Kidney (tissue), 14 donors: ENCODE data around the gene FAM20A. TPM values are rescaled to one million over a fixed set of nuclear protein-coding genes. Genes with fewer than 3 reads are reported as not detected.
A peak's percentile ranks its signal among the peaks of the same experiment; 100 is the strongest.

ENCODE experiments used
- DNase-seq, 5 donors: peaks; one replicate each; pipeline ENCODE4 v3.0.0-alpha.2; 2013 to 2020
- FAIRE-seq: peaks from 2 replicates; lab custom pipeline; 2012; peaks lifted over from hg19 to GRCh38; lab: Jason Lieb, UNC
- H3K27ac ChIP-seq, 2 donors: one replicate each; pipeline ENCODE4 v1.7.0; 2013; ENCODE audit warnings: low read depth in 2 of 2, low read length in 2 of 2, inconsistent platforms in 1 of 2
- H3K27me3 ChIP-seq: one replicate; pipeline ENCODE4 v1.7.1; 2013; ENCODE audit warnings: low read length, inconsistent platforms; ENCODE audit not compliant: control insufficient read depth, insufficient read depth
- H3K36me3 ChIP-seq, 3 donors: one replicate each; pipeline versions ENCODE4 v1.7.0 to v1.7.1; 2013; ENCODE audit warnings: low read length in 3 of 3, control low read depth in 1 of 3, inconsistent platforms in 1 of 3; ENCODE audit not compliant: insufficient read depth in 3 of 3, control insufficient read depth in 2 of 3
- H3K4me1 ChIP-seq, 3 donors: one replicate each; pipeline versions ENCODE4 v1.7.0 to v1.7.1; 2013; ENCODE audit warnings: low read length in 3 of 3, inconsistent platforms in 1 of 3, low read depth in 1 of 3; ENCODE audit not compliant: control insufficient read depth in 2 of 3, insufficient read depth in 2 of 3
- H3K4me3 ChIP-seq, 3 donors: one replicate each; pipeline versions ENCODE4 v1.7.0 to v1.8.1; 2013; ENCODE audit warnings: low read length in 3 of 3, control low read depth in 1 of 3, inconsistent platforms in 1 of 3
- H3K9ac ChIP-seq, 3 donors: one replicate each; pipeline versions ENCODE4 v1.7.0 to v1.7.1; 2013; ENCODE audit warnings: low read length in 3 of 3, control low read depth in 1 of 3, inconsistent platforms in 1 of 3
- H3K9me3 ChIP-seq, 3 donors: one replicate each; pipeline versions ENCODE4 v1.7.0 to v1.7.1; 2013; ENCODE audit warnings: low read length in 3 of 3, control low read depth in 1 of 3, inconsistent platforms in 1 of 3; ENCODE audit not compliant: control insufficient read depth in 2 of 3, insufficient read depth in 1 of 3
- intact Hi-C: fragments of 100-400 bp; cut with DNase I; formaldehyde crosslinking; loops from one replicate; pipeline ENCODE4 v1.11.1; 2022
- polyA plus RNA-seq: library from polyadenylated mRNA; stranded (reverse); fragments of 350-450 nt; fragmentation: Illumina TruSeq; extraction: RNeasy Lipid Tissue Mini Kit (QIAGEN cat#74804); gene quantifications from one replicate; pipeline ENCODE4 v1.2.3, GENCODE V29; 2014; ENCODE audit warnings: low read depth, low replicate concordance; ENCODE audit not compliant: insufficient read depth
- total RNA-seq: library from RNA; stranded (reverse); fragmentation: NEBNext Ultra II Directional; extraction: Animal tissue kit (Norgen Biotek cat#: 25700); gene quantifications from one replicate; pipeline ENCODE4 v1.2.1, GENCODE V29; 2021
- TF ChIP-seq, protein P1 (sequence below): IDR thresholded peaks from 3 replicates; pipeline ENCODE4 v1.5.1; 2012; ENCODE audit warnings: mild to moderate bottlenecking, moderate library complexity, borderline replicate concordance; ENCODE audit not compliant: insufficient read depth; ENCODE audit errors: extremely low read depth
- donor health status: control.
- donor health status: control.
- donor health status: control.
- donor health status: control.
- donor health status: control.
- donor health status: DM: yes; HTN: yes; CAD: no.
- donor health status: Normal renal cell carcinoma (clear cell type).

Gene FAM20A
- total and polyA plus RNA-seq, 2 donors from 2014 or later, result 65.8 to 77.7 TPM

- Histone ChIP-seq H3K9me3 (no peaks in the 10 kb centered on the region), H3K27ac (peak overlapping the region; percentile 95 to 99), H3K27me3 (no peaks in the 10 kb centered on the region), H3K4me3 (peak overlapping the region; percentile 61 to 94 (median 66)), H3K9ac (peak overlapping the region; percentile 19 to 96 (median 57)), H3K36me3 (peaks cover 0 to 7% (median 2%) of the 10 kb centered on the region in 3 donors), H3K4me1 (peaks cover 2 to 10% (median 4%) of the 10 kb centered on the region in 3 donors)
- no peak for DNase-seq
- FAIRE-seq, result no peak
- TF ChIP-seq, protein P1, sequence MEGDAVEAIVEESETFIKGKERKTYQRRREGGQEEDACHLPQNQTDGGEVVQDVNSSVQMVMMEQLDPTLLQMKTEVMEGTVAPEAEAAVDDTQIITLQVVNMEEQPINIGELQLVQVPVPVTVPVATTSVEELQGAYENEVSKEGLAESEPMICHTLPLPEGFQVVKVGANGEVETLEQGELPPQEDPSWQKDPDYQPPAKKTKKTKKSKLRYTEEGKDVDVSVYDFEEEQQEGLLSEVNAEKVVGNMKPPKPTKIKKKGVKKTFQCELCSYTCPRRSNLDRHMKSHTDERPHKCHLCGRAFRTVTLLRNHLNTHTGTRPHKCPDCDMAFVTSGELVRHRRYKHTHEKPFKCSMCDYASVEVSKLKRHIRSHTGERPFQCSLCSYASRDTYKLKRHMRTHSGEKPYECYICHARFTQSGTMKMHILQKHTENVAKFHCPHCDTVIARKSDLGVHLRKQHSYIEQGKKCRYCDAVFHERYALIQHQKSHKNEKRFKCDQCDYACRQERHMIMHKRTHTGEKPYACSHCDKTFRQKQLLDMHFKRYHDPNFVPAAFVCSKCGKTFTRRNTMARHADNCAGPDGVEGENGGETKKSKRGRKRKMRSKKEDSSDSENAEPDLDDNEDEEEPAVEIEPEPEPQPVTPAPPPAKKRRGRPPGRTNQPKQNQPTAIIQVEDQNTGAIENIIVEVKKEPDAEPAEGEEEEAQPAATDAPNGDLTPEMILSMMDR, result no peak
- intact Hi-C loops, result no loop called here
Measured at GRCh38 chr17:68511254-68511670, 89.9 kb downstream of the FAM20A start.

DNA sequence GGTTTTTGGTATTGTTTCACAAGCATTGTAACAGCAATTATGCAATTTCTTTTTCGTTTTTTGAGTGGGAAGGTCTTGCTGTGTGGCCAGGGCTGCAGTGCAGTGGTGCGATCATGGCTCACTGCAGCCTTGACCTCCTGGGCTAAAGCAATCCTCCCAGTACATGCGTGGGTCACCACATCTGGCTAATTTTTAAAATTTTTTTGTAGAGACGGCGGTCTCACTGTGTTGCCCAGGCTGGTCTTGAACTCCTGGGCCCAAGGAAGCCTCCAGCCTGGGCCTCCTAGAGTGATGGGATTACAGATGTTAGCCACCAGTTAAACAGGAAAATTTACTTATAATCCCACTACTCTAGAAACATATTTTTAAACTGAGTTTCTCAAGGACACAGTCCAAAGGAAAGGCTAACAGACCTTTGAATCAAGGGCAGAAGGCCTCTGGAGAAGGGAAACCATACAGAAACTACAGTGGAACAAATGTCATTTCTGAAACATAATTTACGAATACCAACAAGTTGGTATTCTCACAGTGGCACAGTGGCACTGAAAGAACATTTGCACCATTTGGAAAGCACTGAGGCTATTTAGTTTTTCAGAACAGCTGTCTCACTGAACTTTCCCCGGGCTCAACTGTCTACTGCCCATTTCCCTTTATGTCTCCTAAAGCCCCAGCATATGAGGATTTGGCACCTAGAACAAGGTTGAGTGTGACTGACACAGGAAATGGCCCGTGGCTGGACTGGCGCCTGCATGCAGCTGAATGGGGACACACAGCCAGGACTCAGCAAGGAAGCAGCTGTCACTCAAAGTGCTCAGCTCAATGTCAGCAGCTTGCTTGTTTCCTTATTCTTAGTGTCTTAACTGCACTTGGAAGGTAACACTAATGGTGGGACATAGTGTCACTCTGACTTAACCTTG lies 91.8 kb downstream of the FAM20A start:
- no peak overlapping the region for H3K9ac ChIP-seq

DNA sequence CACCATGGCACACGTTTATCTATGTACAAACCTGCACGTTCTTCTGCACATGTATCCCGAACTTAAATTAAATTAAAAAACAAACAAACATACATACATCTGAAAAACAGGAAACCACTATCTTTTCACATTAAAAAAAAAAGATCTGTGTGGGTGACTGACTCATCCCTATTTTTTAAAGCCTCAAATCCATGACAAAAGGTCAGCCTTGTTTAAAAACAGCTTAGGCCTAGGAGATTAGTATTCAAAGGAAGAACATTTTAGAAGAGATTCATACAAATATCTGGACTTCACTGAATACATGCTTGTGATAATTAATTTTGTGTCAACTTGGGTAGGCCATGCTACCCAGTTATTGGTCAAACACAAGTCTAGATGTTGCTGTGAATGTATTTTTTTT lies 93.6 kb downstream of the FAM20A start:
- Histone ChIP-seq H3K9me3 (no peaks in the 10 kb centered on the region), H3K9ac (no peak overlapping the region), H3K4me1 (peaks cover 0 to 2% (median 0%) of the 10 kb centered on the region in 3 donors), H3K4me3 (no peak overlapping the region), H3K27ac (no peak overlapping the region), H3K27me3 (no peaks in the 10 kb centered on the region), H3K36me3 (no peaks in the 10 kb centered on the region)
- TF ChIP-seq, protein P1, result no peak
- intact Hi-C loops, result no loop called here
- no peak for DNase-seq
- FAIRE-seq, result no peak

More for the DNA sequence above, 91.8 kb downstream of the FAM20A start:
- Histone ChIP-seq H3K36me3 (no peaks in the 10 kb centered on the region), H3K9me3 (no peaks in the 10 kb centered on the region), H3K4me1 (peaks cover under 1 to 6% (median 2%) of the 10 kb centered on the region in 3 donors), H3K27me3 (no peaks in the 10 kb centered on the region), H3K27ac (no peak overlapping the region), H3K4me3 (no peak overlapping the region)
- intact Hi-C loops, result no loop called here
- FAIRE-seq (no peak), DNase-seq (peak in 4 of 5 donors; percentile 65 to 72 (median 68))
- TF ChIP-seq, protein P1, result no peak
